HG03457 (cell line): ENCODE measurements around the gene IGF1R.

Source experiments
- ATAC-seq: cut with Tn5 transposase; IDR thresholded peaks from one replicate; pipeline ENCODE4 v1.9.1; 2021; ENCODE audit warnings: moderate number of reproducible peaks; ENCODE audit not compliant: unreplicated experiment

IGF1R gene

DNA sequence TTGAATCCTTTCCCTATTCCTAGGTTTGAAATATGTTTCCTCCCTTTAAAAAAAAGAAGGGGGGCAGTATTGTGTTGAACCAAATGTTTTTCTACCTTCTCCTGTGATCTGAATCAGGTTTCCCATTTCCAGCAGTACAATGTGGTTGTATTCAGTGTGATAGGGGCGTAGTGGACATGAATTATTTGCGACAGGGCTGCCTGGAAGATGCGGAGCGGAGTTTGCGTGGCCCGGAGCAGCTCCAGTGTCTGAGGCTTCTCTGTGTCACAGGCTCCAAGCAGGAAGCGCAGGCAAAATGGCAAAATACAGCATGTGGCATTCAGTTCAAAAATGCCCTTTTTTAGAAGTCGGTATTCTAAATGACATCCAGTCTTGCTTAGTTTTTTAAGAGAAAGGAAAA is 204.8 kb downstream of the IGF1R start:
- no peak for ATAC-seq

- ATAC-seq: no peak
Observed at GRCh38 chr15:98853617-98854420, 205.5 kb downstream of the IGF1R start.

GRCh38 chr15:98854496-98854895 is 206.2 kb downstream of the IGF1R start:
- no peak for ATAC-seq

DNA sequence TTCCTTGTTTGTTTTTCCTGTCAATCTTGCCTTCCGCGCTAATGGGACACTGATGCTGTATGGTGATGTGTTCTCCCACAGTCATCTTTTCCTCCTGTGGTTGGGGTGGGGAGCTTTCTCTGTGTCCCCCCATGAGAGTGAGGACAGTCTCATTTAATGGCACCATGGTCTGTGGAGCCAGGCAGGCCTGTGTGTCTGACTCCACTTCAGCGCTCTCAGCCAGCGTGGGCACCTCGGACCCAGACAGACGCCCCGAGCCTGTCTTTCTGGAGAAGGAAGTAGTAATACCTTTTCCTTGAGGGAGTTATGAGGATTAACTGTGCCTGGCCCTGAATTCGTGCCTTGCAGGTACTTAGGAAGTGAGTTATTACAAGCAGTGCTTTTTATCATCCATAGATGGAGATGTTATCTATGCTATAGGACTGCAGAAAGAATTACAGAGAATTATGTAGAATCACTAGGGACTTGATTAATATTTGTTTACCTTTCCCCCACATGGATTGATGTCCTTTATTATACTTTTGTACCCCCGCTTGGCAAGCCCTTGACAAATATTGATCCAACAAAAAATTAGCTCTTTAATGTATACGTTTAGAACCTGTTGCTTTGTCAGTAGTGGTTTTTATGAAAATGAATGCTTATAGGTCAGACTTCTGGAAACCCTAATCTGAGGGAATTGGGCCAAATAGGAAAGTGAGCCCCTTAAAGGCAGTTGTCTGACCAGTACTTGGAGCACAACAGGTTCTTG is 206.9 kb downstream of the IGF1R start:
- no peak for ATAC-seq

DNA sequence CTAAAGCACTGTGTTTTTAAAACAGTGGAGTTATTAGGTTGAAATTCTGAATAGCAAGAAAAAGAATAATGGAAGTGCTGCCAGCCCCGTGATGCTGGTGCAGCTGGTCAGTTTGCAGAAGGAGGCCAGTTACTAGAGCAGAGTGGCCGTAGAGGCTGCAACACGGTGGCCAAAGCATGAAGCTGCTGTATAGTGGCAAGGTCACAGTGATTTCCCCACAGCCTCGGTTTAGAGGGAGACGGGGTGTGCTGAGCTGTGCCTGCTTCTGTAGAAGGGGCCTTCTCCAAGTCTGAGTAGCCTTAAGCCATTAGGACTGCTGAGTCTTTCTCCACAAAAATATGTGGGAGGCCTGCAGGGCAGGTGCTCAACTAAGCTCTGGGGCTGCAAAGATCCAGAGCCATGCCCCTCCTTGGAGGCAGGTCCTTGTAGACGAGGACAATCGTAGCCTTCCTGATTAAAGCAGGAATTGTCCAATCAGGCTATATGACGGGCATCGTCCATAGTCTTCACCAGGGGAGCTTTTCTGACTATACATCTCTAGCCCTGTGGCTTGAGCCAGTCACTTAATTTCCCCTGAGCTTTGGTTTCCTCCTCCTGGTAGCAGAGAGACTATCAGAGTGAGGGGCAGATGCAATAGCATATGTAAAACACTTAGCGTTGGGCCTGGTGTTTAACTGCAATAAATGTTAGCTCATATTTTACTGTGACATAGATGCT is 207.6 kb downstream of the IGF1R start:
- no peak for ATAC-seq

DNA sequence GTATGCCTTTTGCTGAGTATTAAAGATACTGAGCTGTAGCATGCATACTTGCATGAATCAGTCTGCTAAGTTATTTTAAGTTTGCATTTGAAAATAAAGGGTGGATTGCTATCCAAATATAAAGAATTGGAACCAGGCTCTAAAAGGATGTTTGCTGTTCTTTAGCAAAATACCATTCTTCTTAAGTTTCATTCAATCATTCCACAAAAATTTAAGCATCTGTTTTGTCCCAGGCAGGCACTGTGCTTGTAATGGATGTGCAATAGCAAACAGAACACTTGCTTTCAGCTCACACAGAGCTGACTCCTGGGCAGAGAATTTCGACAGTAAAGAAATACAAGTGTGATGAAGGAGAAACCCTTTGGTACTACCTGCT is 208.2 kb downstream of the IGF1R start:
- no peak for ATAC-seq

GRCh38 chr15:98858610-98859023 is 210.3 kb downstream of the IGF1R start:
- ATAC-seq: no peak

DNA sequence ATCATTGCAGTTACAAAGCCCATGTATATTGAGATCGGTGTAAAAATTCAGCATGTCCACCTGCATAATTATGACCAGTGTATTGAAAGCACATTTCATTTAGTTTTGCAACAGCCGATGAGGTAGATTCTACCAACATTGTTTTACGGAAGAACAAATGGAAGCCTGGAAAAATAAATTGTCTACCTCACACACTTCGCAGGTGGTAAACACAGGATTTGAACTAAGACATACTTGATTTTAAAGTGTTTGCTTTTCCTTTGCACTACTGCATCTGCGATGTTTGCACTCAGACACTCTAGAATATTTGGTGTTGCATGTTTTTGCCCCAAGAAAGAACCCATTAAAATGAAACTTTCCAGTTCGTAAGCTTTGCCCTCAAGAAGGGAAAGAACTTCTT is 210.8 kb downstream of the IGF1R start:
- ATAC-seq: no peak

GRCh38 chr15:98860281-98861041 is 212.1 kb downstream of the IGF1R start:
- ATAC-seq: no peak

DNA sequence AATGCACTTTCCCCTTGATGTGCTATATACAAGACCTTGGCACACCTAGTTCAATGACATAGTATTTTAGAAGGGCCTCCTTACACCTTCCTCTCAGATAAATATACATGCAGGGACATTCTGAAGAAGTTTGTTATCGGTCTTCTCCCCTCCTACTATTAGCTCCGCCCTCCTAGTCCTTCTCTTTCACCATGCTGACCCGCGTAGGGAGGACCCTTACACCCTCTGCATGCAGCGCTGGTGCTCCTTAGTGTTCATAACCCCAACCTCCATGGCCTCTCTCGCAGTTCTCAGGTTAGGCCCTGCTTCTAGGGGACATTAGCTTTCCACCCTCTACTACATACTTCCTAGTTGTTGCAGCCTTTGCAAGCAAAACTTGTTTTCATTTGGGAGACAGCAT is 212.8 kb downstream of the IGF1R start:
- ATAC-seq: no peak

GRCh38 chr15:98863983-98864382 is 215.6 kb downstream of the IGF1R start:
- no peak for ATAC-seq

DNA sequence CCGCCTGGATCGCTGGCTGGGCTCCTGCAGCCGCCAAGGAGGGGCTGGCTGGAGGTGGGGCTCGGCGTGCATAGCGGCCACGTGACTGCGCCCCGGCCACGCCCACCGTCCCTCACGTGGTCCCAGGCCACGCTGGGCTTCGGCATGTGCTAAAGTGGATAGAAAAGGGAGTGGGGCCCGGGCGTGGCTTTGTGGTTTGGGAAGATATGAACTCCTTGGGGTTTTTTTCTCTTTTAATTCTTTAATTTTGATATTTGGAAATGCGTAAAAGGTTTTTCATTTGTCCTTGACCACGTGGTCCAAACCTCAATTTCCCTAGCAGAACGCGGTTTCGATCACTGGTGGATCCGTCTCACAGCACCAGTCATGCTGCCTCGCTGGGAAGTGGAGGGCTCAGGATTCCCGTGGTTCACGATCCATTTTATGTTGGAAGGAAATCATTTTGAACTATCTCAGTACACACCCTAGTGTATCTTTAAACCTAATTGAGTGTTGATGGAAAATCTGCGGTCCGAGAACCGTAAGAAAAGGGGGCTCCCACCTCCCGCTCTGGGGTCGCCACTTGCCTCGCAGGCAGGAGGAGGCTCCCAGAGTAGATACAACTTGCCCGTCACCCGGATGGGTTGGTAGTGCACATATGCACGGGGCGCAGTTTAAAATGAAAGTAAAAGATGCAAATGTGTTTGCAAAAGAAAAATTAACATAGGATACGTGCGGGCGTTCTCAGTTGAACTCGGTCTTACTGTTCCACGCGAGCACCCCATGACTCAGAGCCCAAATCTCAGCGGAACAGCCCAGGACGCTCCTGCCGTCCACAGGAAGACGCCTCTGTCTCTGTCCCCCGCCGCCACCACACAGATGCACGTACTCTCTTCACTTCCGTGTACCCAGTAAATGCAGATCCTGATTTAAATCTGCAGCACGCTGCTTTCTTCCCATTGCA is 217.3 kb downstream of the IGF1R start:
- ATAC-seq: peak; percentile 83

DNA sequence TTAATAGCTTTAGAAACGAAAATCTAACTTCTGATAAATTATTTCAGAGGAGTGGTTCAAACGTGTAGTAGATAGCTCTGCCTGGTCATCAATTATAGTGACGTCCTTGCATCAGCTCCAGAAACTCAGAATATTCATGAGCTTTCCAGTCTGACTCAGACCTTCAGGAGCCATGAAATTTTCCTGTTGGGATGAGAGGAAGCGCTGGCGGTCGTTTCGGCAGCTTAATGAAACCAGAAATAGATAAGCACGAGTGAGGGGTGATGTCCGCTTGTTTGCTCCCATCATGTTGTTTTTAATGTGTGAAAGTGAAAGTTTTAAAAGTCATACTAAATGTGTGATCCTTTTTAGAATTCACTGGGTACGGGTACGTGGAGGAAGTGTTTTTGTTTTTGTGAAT is 218.2 kb downstream of the IGF1R start:
- no peak for ATAC-seq

DNA sequence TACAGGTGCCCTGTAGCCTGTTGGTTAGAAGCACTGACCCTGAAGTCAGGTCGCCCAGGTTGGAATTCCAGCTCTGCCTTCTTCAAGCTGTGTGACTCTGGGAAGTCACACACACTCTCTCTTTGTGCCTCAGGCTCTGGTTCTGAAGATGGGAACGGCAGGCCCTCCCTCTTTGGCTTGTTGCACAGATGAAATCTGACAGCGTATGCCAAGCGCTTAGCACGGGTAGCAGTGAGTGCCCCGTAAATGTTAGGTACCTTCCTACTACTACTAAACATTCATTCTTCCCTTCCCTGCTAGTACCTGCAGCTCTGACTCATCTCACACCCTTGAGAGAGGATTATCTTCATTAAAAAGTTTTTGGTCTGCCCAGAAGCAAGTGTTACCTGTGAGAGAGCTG is 220.2 kb downstream of the IGF1R start:
- ATAC-seq: no peak

GRCh38 chr15:98870788-98871187 is 222.4 kb downstream of the IGF1R start:
- ATAC-seq: no peak

GRCh38 chr15:98872774-98873173 is 224.4 kb downstream of the IGF1R start:
- no peak for ATAC-seq

DNA sequence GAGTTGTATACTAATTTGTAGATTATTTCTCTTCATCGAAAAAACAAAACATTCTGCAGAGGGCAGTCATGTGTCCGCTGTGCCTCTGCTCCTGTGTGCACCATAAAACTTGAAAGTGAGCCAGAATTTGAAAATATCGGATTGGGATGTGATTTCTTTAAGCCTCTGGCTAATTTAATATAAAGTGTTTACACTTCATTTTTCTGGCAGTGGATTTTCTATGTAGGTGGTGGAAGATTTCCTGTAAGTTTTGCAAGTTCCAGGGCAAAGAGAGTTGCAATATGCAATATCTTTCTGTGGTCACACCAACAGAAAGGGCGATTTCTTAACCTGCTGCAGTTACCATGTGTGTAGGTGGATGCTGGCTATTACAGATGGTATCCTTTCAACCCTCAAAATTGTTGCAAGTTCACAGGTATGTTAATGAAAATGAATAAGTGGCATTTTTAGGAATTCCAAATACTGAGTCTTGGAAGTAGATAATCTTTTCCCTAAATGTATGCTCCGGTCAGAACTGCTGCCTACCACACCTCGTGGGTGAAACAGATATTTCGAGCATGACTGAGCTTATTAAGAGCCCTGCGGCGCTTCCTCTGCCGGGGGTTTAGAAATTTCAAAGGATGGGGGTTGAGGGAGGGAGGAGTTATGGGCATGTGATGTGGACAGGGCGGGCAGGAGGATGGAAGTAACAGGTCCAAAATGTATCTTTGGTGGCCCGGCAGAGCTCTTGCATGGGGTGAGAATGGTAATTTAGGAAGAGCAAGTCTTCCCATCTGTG is 225.3 kb downstream of the IGF1R start:
- no peak for ATAC-seq

DNA sequence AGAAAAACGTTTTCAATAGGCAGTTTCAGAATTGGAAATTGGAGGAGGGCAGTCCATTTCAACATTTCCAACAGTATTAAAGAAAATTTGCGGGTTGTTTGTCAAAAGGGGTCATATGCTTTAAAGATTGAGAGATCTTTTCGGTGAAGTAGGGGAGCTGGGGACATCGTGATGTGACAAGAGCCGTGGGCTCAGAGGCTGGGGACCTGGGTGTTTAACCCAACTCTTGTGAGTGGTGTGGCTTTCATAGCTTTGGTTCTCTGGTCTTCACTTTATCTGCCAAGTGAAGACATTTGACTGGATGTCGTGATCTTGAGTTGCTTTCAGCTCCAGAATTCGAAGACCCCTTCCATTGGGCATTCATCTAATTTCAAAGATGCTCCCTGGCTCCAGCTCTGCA is 226.0 kb downstream of the IGF1R start:
- ATAC-seq: no peak

GRCh38 chr15:98874773-98875172 is 226.4 kb downstream of the IGF1R start:
- ATAC-seq: no peak
